COLO829 (cell line): ENCODE results near the gene INAVA.
"Not testable (repeated sequence)": the region's sequence is repeated elsewhere in the genome, so short reads cannot be mapped to it uniquely, and the experiment has no call there.

Experiments
- DNase-seq: peaks from one replicate; pipeline ENCODE4 v3.0.0; 2012; ENCODE audit warnings: low spot score

Gene INAVA

GRCh38 chr1:200919386-200919785 is 24.7 kb downstream of the INAVA start:
- no peak for DNase-seq

GRCh38 chr1:200921571-200922110 is 26.9 kb downstream of the INAVA start:
- no peak for DNase-seq

GRCh38 chr1:200922406-200922805 is 27.7 kb downstream of the INAVA start:
- no peak for DNase-seq

GRCh38 chr1:200923601-200924000 is 28.9 kb downstream of the INAVA start:
- DNase-seq = peak; percentile 32

- no peak for DNase-seq
Observed at GRCh38 chr1:200925831-200926230, 31.1 kb downstream of the INAVA start.

GRCh38 chr1:200929530-200930278 is 35.0 kb downstream of the INAVA start:
- no peak for DNase-seq

- DNase-seq = not testable (repeated sequence)
Observed at GRCh38 chr1:200930285-200930684, 35.6 kb downstream of the INAVA start.

- no peak for DNase-seq
Observed at GRCh38 chr1:200931776-200932175, 37.1 kb downstream of the INAVA start.

- no peak for DNase-seq
Observed at GRCh38 chr1:200934676-200935245, 40.1 kb downstream of the INAVA start.

- DNase-seq = not testable (repeated sequence)
Observed at GRCh38 chr1:200935286-200935962, 40.7 kb downstream of the INAVA start.

- no peak for DNase-seq
Observed at GRCh38 chr1:200938955-200939354, 44.3 kb downstream of the INAVA start.

GRCh38 chr1:200945111-200945510 is 50.4 kb downstream of the INAVA start:
- DNase-seq = no peak

GRCh38 chr1:200947059-200947566 is 52.4 kb downstream of the INAVA start:
- DNase-seq = no peak

- no peak for DNase-seq
Observed at GRCh38 chr1:200949626-200950025, 54.9 kb downstream of the INAVA start.

- DNase-seq = no peak
Observed at GRCh38 chr1:200951016-200951415, 56.3 kb downstream of the INAVA start.

GRCh38 chr1:200954434-200954833 is 59.7 kb downstream of the INAVA start:
- DNase-seq = no peak

- no peak for DNase-seq
Observed at GRCh38 chr1:200958597-200958996, 63.9 kb downstream of the INAVA start.

GRCh38 chr1:200959411-200959921 is 64.8 kb downstream of the INAVA start:
- no peak for DNase-seq

- no peak for DNase-seq
Observed at GRCh38 chr1:200960236-200960947, 65.7 kb downstream of the INAVA start.

GRCh38 chr1:200960948-200961340 is 66.2 kb downstream of the INAVA start:
- no peak for DNase-seq

- not testable (repeated sequence) for DNase-seq
Observed at GRCh38 chr1:200962151-200962550, 67.5 kb downstream of the INAVA start.

GRCh38 chr1:200962631-200963030 is 67.9 kb downstream of the INAVA start:
- DNase-seq = no peak
